ENCODE data around the gene RTN4IP1. TPM values are rescaled to one million over a fixed set of nuclear protein-coding genes. Genes with fewer than 3 reads are reported as not detected.

The RTN4IP1 gene
- total and polyA plus RNA-seq, 9 of the 15 experiments (the other 6 are each of a cell fraction or from before 2014, with no cell fraction given), result 17.9 to 46.0 (median 22.2) TPM

DNA sequence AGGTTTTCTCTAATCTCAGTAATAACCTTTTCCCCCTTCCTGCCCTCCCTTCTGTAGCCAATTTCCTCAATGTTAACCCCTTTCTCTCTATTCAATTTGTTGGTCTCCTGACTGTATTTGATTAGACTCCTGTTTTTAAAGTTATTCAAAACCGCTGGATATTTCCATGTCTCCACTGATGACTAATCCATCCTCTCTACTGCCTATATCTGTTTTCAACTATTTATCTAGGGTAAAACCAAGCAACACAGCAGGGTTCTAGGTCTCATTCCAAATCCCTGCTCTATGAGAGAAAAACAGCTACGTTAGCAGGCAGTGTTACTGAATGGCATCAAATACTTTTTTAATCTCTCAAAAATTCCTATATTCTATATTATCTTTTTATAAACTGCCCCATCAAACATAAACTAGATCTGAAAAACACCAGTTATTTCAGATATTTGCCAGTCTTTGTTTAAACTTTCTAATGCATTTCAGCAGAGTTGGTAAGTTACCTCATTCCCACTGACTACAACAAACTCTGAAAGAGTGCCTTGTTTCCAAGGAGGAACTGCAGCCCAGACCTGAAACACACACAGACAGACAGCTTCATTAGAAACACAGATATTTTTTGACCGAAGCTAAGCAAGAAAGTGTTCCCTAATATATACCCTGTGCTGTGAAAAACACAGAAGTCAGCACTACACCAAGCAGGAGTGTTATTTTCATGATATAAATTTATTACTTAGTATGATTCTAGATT lies 8.2 kb downstream of the RTN4IP1 start:
- POLR2A ChIA-PET, result no interaction called here
- H3K27ac ChIP-seq (ENCODE audit: extremely low read depth, low read depth, low read length), result no peak overlapping the region
- intact Hi-C loops (cut with micrococcal nuclease) (no loop called here), in situ Hi-C loops (cut with MboI) (no loop called here)
- no peak for ATAC-seq
- no peak for TF ChIP-seq XRCC5 (IDR thresholded peaks at IDR 0.05; ENCODE audit: low read depth, low read length)
- no peaks in the 10 kb centered on the region for H4K20me1 ChIP-seq (replicated peaks; ENCODE audit: control insufficient read depth, insufficient read depth, low read length)
- CTCF ChIA-PET (ENCODE audit: low intra/inter-chr PET ratio), result no interaction called here
- 72% methylated on average over 3 of the region's 3 CpGs for WGBS (ENCODE audit: insufficient coverage, low coverage, missing lambda C conversion rate)
- no peaks in the 10 kb centered on the region for H3K79me2 ChIP-seq (ENCODE audit: control insufficient read depth, insufficient read depth, low read length)
- no peaks in the 10 kb centered on the region for H3K9me1 ChIP-seq (ENCODE audit: control insufficient read depth, insufficient read depth, low read length)
- H3K9ac ChIP-seq (ENCODE audit: insufficient read depth in 1 of 2, low read depth in 2 of 2, low read length in 2 of 2), result no peak overlapping the region
- H3K4me1 ChIP-seq (replicated peaks in 1 of 2; ENCODE audit: control insufficient read depth in 2 of 2, insufficient read depth in 2 of 2, low read length in 2 of 2), result no peaks in the 10 kb centered on the region
- no peaks in the 10 kb centered on the region for H3K27me3 ChIP-seq (ENCODE audit: control insufficient read depth in 2 of 2, insufficient read depth in 2 of 2, low read length in 2 of 2)
- H3K9me3 ChIP-seq (replicated peaks; ENCODE audit: control insufficient read depth, insufficient read depth, low read depth, low read length), result 0 out of 2 replicates have a peak, but pooled peaks cover 2% of the 10 kb centered on the region
- no peak overlapping the region for H3K4me2 ChIP-seq (ENCODE audit: insufficient read depth, low read length)
- H3K4me3 ChIP-seq, result no peak overlapping the region
- no peak for FAIRE-seq
- no TSS peak for BruUV-seq (replicated peaks)
- no peak for DNase-seq (ENCODE audit: extremely low read depth in 1 of 4, low spot score in 3 of 4)
- H2AFZ ChIP-seq (ENCODE audit: low read depth, low read length), result no peak overlapping the region
- peaks cover 28% of the 10 kb centered on the region for H3K36me3 ChIP-seq (ENCODE audit: control insufficient read depth, insufficient read depth, low read length)

DNA sequence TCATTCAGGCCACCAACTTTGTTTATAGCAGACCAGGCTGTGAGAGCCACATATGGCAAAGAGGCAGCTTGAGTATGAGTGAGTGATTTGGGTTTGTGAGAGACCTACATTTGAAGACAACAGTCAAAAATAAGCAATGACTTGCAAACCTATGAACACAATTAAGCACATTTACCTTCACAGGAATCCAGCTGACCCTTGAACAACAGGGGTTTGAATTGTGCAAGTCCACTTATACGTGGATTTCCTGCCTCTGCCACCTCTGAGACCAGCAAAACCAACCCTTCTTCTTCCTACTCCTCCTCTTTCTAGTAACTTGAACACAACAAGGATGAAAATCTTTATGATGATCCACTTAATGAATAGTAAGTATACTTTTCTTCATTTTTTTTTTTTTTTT lies 10.1 kb downstream of the RTN4IP1 start:
- CTCF ChIA-PET (ENCODE audit: low intra/inter-chr PET ratio), result interaction anchor here (0.5 kb wide), 1 partner anchor 357 kb away, joined by 4 read pairs; no protein-coding TSS in a partner anchor
- POLR2A ChIA-PET, result interaction anchor here (0.7 to 1.1 kb wide), 3 partner anchors 9 to 17 kb away, joined by 3 read pairs; no protein-coding TSS in a partner anchor
- WGBS (ENCODE audit: insufficient coverage, low coverage, missing lambda C conversion rate), result 88% methylated on average over 1 of the region's 1 CpG
- FAIRE-seq (peak; percentile 55), DNase-seq (ENCODE audit: extremely low read depth in 1 of 4, low spot score in 3 of 4) (no peak), ATAC-seq (no peak)
- H3K36me3 ChIP-seq (ENCODE audit: control insufficient read depth, insufficient read depth, low read length), result peaks cover 33% of the 10 kb centered on the region
- intact Hi-C loops (cut with micrococcal nuclease), result no loop called here
- no peak overlapping the region for H3K9ac ChIP-seq (ENCODE audit: insufficient read depth in 1 of 2, low read depth in 2 of 2, low read length in 2 of 2)
- no peaks in the 10 kb centered on the region for H3K4me1 ChIP-seq (replicated peaks in 1 of 2; ENCODE audit: control insufficient read depth in 2 of 2, insufficient read depth in 2 of 2, low read length in 2 of 2)
- no peaks in the 10 kb centered on the region for H3K9me1 ChIP-seq (ENCODE audit: control insufficient read depth, insufficient read depth, low read length)
- H4K20me1 ChIP-seq (replicated peaks; ENCODE audit: control insufficient read depth, insufficient read depth, low read length), result no peaks in the 10 kb centered on the region
- H3K4me3 ChIP-seq, result no peak overlapping the region
- no peak overlapping the region for H3K4me2 ChIP-seq (ENCODE audit: insufficient read depth, low read length)
- H3K27me3 ChIP-seq (ENCODE audit: control insufficient read depth in 2 of 2, insufficient read depth in 2 of 2, low read length in 2 of 2), result no peaks in the 10 kb centered on the region
- H3K9me3 ChIP-seq (replicated peaks; ENCODE audit: control insufficient read depth, insufficient read depth, low read depth, low read length), result 0 out of 2 replicates have a peak, but pooled peaks cover 2% of the 10 kb centered on the region
- no peaks in the 10 kb centered on the region for H3K79me2 ChIP-seq (ENCODE audit: control insufficient read depth, insufficient read depth, low read length)
- H2AFZ ChIP-seq (ENCODE audit: low read depth, low read length), result no peak overlapping the region
- BruUV-seq (replicated peaks), result no TSS peak
- in situ Hi-C loops (cut with MboI), result no loop called here
- H3K27ac ChIP-seq (ENCODE audit: extremely low read depth, low read depth, low read length), result no peak overlapping the region
- TF ChIP-seq, protein P1, sequence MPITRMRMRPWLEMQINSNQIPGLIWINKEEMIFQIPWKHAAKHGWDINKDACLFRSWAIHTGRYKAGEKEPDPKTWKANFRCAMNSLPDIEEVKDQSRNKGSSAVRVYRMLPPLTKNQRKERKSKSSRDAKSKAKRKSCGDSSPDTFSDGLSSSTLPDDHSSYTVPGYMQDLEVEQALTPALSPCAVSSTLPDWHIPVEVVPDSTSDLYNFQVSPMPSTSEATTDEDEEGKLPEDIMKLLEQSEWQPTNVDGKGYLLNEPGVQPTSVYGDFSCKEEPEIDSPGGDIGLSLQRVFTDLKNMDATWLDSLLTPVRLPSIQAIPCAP (CRISPR knock-in tag; IDR thresholded peaks at IDR 0.05; ENCODE audit: borderline replicate concordance), result no peak
- TF ChIP-seq MED1 (CRISPR knock-in tag; IDR thresholded peaks at IDR 0.05; ENCODE audit: borderline replicate concordance) (no peak), XRCC3 (IDR thresholded peaks at IDR 0.05) (no peak), EWSR1 (IDR thresholded peaks at IDR 0.05; ENCODE audit: borderline replicate concordance, low read depth, partially characterized antibody) (no peak), FUS (optimal IDR thresholded peaks at IDR 0.05; ENCODE audit: low read depth, low read length) (no peak), NCOA2 (IDR thresholded peaks at IDR 0.05; ENCODE audit: partially characterized antibody in 2 of 2) (no peak), ZNF274 (IDR thresholded peaks at IDR 0.05; ENCODE audit: borderline replicate concordance, low read depth, low read length) (no peak), ZBTB1 (CRISPR knock-in tag; IDR thresholded peaks at IDR 0.05; ENCODE audit: borderline replicate concordance, low read depth) (no peak), CBX3 (IDR thresholded peaks at IDR 0.05; ENCODE audit: borderline replicate concordance in 1 of 2, low read length in 2 of 2) (no peak), MTA2 (IDR thresholded peaks at IDR 0.05; ENCODE audit: low read depth) (no peak)
- TF ChIP-seq, protein P2, sequence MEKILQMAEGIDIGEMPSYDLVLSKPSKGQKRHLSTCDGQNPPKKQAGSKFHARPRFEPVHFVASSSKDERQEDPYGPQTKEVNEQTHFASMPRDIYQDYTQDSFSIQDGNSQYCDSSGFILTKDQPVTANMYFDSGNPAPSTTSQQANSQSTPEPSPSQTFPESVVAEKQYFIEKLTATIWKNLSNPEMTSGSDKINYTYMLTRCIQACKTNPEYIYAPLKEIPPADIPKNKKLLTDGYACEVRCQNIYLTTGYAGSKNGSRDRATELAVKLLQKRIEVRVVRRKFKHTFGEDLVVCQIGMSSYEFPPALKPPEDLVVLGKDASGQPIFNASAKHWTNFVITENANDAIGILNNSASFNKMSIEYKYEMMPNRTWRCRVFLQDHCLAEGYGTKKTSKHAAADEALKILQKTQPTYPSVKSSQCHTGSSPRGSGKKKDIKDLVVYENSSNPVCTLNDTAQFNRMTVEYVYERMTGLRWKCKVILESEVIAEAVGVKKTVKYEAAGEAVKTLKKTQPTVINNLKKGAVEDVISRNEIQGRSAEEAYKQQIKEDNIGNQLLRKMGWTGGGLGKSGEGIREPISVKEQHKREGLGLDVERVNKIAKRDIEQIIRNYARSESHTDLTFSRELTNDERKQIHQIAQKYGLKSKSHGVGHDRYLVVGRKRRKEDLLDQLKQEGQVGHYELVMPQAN (IDR thresholded peaks at IDR 0.05; ENCODE audit: borderline replicate concordance), result no peak

All from K562 (cell line).